Measurements from ENCODE around the gene TMEM17. TPM values are rescaled to one million over a fixed set of nuclear protein-coding genes. Genes with fewer than 3 reads are reported as not detected.
A peak's percentile ranks its signal among the peaks of the same experiment; 100 is the strongest.

The TMEM17 gene
- total and polyA plus RNA-seq, 8 donors: 1.8 to 5.0 (median 3.8) TPM

GRCh38 chr2:62489702-62490101 lies 16.3 kb downstream of the TMEM17 start:
- no peak for DNase-seq
- Histone ChIP-seq H3K4me3 (no peak overlapping the region), H3K4me1 (peaks cover 0 to 11% of the 10 kb centered on the region in 2 donors), H3K27me3 (no peaks in the 10 kb centered on the region), H3K36me3 (no peaks in the 10 kb centered on the region), H3K9me3 (no peaks in the 10 kb centered on the region), H3K27ac (no peak overlapping the region)
- no peak for ATAC-seq
- no peak for TF ChIP-seq CTCF (IDR thresholded peaks at IDR 0.05)
- intact Hi-C loops (cut with DNase I): no loop called here

DNA sequence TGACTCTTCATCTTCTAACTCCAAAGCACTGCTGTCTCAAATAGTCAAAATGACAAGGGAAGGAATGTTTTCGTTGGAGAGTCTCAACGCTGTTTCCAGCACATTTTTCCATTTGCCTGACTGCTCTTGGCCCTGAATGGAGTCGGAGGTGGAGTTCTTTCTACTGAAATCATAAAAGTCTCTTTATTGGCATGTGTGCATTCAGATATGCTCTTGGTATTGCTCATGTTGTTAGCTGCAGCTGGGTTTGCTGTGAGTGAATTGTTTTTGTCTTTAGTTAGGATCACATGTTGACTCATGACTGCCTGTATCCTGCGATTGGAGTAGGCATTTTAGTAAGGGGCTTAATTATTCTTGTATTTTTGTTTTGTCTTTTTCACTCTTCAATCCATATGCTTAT lies 16.8 kb downstream of the TMEM17 start:
- peaks cover 0 to 11% of the 10 kb centered on the region in 2 donors for H3K4me1 ChIP-seq
- no peaks in the 10 kb centered on the region for H3K27me3 ChIP-seq
- intact Hi-C loops (cut with DNase I): no loop called here
- H3K9me3 ChIP-seq: no peaks in the 10 kb centered on the region
- DNase-seq (no peak), ATAC-seq (no peak)
- H3K27ac ChIP-seq: no peak overlapping the region
- no peak for TF ChIP-seq CTCF (IDR thresholded peaks at IDR 0.05)
- H3K36me3 ChIP-seq: no peaks in the 10 kb centered on the region
- H3K4me3 ChIP-seq: no peak overlapping the region

DNA sequence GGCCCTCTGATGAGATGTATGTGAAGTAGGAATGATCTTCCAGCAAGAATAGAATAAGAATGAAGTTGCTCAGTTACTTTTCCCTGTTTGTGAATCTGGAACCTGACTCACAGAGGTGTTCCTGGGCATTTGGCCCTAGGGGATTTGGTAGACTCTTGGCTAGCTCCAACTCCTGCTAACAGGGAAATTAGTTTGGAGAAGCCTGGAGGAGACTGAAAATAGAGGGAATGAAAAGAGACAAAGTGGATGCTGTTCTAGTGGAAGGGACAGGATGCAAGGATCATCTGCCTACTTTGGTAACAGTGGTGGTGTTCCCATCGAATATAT lies 19.6 kb downstream of the TMEM17 start:
- Histone ChIP-seq H3K27ac (peak overlapping the region in 1 of 2 donors; percentile 1), H3K4me1 (peaks cover 0 to 11% of the 10 kb centered on the region in 2 donors), H3K27me3 (no peaks in the 10 kb centered on the region), H3K4me3 (no peak overlapping the region), H3K9me3 (no peaks in the 10 kb centered on the region), H3K36me3 (no peaks in the 10 kb centered on the region)
- no peak for DNase-seq
- ATAC-seq: no peak
- TF ChIP-seq CTCF (IDR thresholded peaks at IDR 0.05): no peak
- intact Hi-C loops (cut with DNase I): no loop called here

GRCh38 chr2:62485761-62486438 lies 20.1 kb downstream of the TMEM17 start:
- peak; percentile 51 for ATAC-seq
- intact Hi-C loops (cut with DNase I): no loop called here
- DNase-seq: peak in 1 of 4 donors; percentile 31
- no peaks in the 10 kb centered on the region for H3K9me3 ChIP-seq
- peak overlapping the region in 1 of 2 donors; percentile 1 for H3K27ac ChIP-seq
- H3K27me3 ChIP-seq: no peaks in the 10 kb centered on the region
- no peak for TF ChIP-seq CTCF (IDR thresholded peaks at IDR 0.05)
- H3K4me3 ChIP-seq: no peak overlapping the region
- peaks cover 0 to 11% of the 10 kb centered on the region in 2 donors for H3K4me1 ChIP-seq
- H3K36me3 ChIP-seq: no peaks in the 10 kb centered on the region

DNA sequence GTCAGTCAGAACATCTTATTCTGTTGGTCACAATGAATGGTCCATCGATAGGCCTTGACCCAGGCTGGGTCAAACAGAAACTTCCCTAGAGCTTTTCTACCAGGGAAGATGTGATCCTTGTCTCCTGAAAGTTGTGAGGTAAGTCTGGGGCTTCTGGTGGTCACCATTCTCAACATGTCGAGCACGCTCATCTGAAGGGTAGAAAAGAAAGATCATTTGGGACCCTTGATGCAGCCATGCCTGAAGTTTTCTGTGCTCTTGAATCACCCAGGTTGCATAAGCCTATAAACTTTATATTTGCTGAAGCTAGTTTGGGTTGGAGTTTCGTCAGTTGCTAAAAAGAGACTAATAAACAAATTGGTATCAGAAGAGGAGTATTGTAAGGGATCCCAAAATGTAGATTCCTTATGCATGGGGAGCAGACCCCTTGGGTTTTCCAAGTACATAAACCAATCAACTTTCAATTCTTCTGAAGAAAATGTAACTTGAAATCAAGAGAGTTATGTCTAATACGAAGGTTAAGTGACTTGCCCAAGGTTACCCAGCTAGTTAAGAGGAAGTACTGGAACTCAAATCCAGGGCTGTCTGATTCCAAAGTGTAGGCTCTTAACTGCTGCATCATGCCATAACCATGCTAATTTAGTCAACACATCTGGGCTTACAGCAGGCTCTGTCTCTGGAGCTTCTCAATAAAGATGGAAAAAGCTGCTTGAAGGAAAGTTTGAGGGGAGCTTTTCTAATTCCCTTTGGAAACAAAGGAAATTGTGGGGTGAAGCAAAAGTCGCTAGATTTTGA lies 23.2 kb downstream of the TMEM17 start:
- TF ChIP-seq CTCF (IDR thresholded peaks at IDR 0.05): no peak
- Histone ChIP-seq H3K4me1 (peaks cover 6 to 18% of the 10 kb centered on the region in 2 donors), H3K27ac (no peak overlapping the region), H3K27me3 (no peaks in the 10 kb centered on the region), H3K9me3 (no peaks in the 10 kb centered on the region), H3K36me3 (no peaks in the 10 kb centered on the region), H3K4me3 (no peak overlapping the region)
- intact Hi-C loops (cut with DNase I): no loop called here
- no peak for ATAC-seq
- DNase-seq: no peak
